C4-2B (cell line): Measurements from ENCODE around the gene MRGPRF.

Source experiments
- CTCF ChIP-seq: fragments of 450-650 bp; conservative IDR thresholded peaks from 2 replicates; pipeline ENCODE4 v1.5.1; 2017; ENCODE audit warnings: mild to moderate bottlenecking
- ZFX ChIP-seq: fragments of 450-650 bp; IDR thresholded peaks from 2 replicates; pipeline ENCODE4 v1.6.1; 2017

GRCh38 chr11:68976095-68976494, 37.0 kb downstream of the MRGPRF start:
- TF ChIP-seq CTCF (no peak), ZFX (no peak)
